Vagina (tissue), 2 donors: ENCODE measurements around the gene DMTF1. TPM values are rescaled to one million over a fixed set of nuclear protein-coding genes. Genes with fewer than 3 reads are reported as not detected.
"Not testable (repeated sequence)": the region's sequence is repeated elsewhere in the genome, so short reads cannot be mapped to it uniquely, and the experiment has no call there.

Experiments
- DNase-seq, 2 donors: peaks; one replicate each; pipeline ENCODE4 v3.0.0-alpha.2; 2017; ENCODE audit errors: extremely low spot score in 2 of 2
- H3K27ac ChIP-seq: fragments of 200-600 bp; sonication (generic); one replicate; pipeline ENCODE4 v1.5.1; 2019
- H3K27me3 ChIP-seq: fragments of 200-600 bp; sonication (generic); one replicate; pipeline ENCODE4 v1.5.1; 2019
- H3K36me3 ChIP-seq, 2 donors: fragments of 200-600 bp; sonication (generic); one replicate each; pipeline ENCODE4 v1.5.1; 2017 to 2019
- H3K4me1 ChIP-seq: fragments of 200-600 bp; sonication (generic); one replicate; pipeline ENCODE4 v1.5.1; 2019
- H3K4me3 ChIP-seq, 2 donors: fragments of 200-600 bp; sonication (generic); 1 replicate in 1 of 2; 2 replicates in 1 of 2; pipeline ENCODE4 v1.5.1; 2016 to 2019
- H3K9me3 ChIP-seq: fragments of 200-600 bp; sonication (generic); one replicate; pipeline ENCODE4 v1.5.1; 2019
- CTCF ChIP-seq, 3 experiments: fragments of 450-650 bp in 2 of 3; fragments of 200-600 bp in 1 of 3; sonication (generic) in 1 of 3; IDR thresholded peaks; one replicate each; pipeline ENCODE4 v1.5.1; 2017 to 2019; ENCODE audit warnings: antibody characterized with exemption in 3 of 3, mild to moderate bottlenecking in 2 of 3, moderate library complexity in 2 of 3
- POLR2A ChIP-seq, 2 donors: fragments of 450-650 bp; IDR thresholded peaks; one replicate each; pipeline ENCODE4 v1.6.1; 2017; ENCODE audit warnings: antibody characterized with exemption in 2 of 2, mild to moderate bottlenecking in 2 of 2, moderate library complexity in 2 of 2
- POLR2AphosphoS5 ChIP-seq, 2 donors: sonication (generic); formaldehyde crosslinking; IDR thresholded peaks; one replicate each; pipeline ENCODE4 v1.9.0; 2017; ENCODE audit warnings: antibody characterized with exemption in 2 of 2, mild to moderate bottlenecking in 2 of 2, low read depth in 1 of 2; ENCODE audit not compliant: insufficient read depth in 1 of 2
- intact Hi-C: fragments of 100-400 bp; cut with DNase I; formaldehyde crosslinking; loops from one replicate; pipeline ENCODE4 v1.15.1; 2023
- small RNA-seq: library from RNA; depleted of rRNA; stranded (forward); fragments of <200 nt; gene quantifications from one replicate; pipeline ENCODE3, GENCODE V24; 2016
- total RNA-seq: library from RNA; depleted of rRNA; stranded (reverse); fragments of >200 nt; gene quantifications from one replicate; pipeline ENCODE4 v1.2.3, GENCODE V29; 2016

DMTF1 gene
- total RNA-seq, 1 donor from 2014 or later = 86.9 TPM

GRCh38 chr7:87234949-87235348 is 82.7 kb downstream of the DMTF1 start:
- intact Hi-C loops = loop anchor here (10.0 kb wide), 1 partner anchor 300 kb away; no protein-coding TSS in a partner anchor
- no peaks in the 10 kb centered on the region for H3K36me3 ChIP-seq
- no peaks in the 10 kb centered on the region for H3K9me3 ChIP-seq
- H3K4me1 ChIP-seq = no peaks in the 10 kb centered on the region
- DNase-seq = no peak
- TF ChIP-seq POLR2AphosphoS5 (IDR thresholded peaks at IDR 0.05; ENCODE audit: insufficient read depth in 1 of 2, low read depth in 1 of 2) = no peak
- TF ChIP-seq CTCF (IDR thresholded peaks at IDR 0.05) = no peak
- TF ChIP-seq POLR2A (IDR thresholded peaks at IDR 0.05) = no peak
- no peaks in the 10 kb centered on the region for H3K27me3 ChIP-seq
- no peak overlapping the region for H3K4me3 ChIP-seq
- no peak overlapping the region for H3K27ac ChIP-seq

- H3K27ac ChIP-seq, DNase-seq, H3K4me1 ChIP-seq, H3K36me3 ChIP-seq, H3K27me3 ChIP-seq, H3K4me3 ChIP-seq, H3K9me3 ChIP-seq: not testable (repeated sequence)
- intact Hi-C loops = loop anchor here (10.0 kb wide), 1 partner anchor 304 kb away; no protein-coding TSS in a partner anchor
Observed at GRCh38 chr7:87238464-87239051, 86.3 kb downstream of the DMTF1 start.

GRCh38 chr7:87245671-87246070 is 93.4 kb downstream of the DMTF1 start:
- H3K4me1 ChIP-seq, H3K36me3 ChIP-seq, H3K9me3 ChIP-seq, H3K4me3 ChIP-seq, H3K27me3 ChIP-seq, H3K27ac ChIP-seq, DNase-seq: not testable (repeated sequence)
- intact Hi-C loops = loop anchor here (10.0 kb wide), 1 partner anchor 109 kb away; no protein-coding TSS in a partner anchor

Small RNAs within 50 kb of the gene (small RNA-seq; reads per million reads assigned to genes)
- not detected for gene RF00019
- gene RF02271 = not detected

Other genes starting within 250 kb of the DMTF1 start
- 5.6 TPM for gene ELAPOR2, start 92.8 kb upstream of the DMTF1 start, total RNA-seq
- 36.6 TPM for gene TMEM243, start 67.3 kb downstream of the DMTF1 start, total RNA-seq
- 38.1 TPM for gene CROT, start 193.2 kb downstream of the DMTF1 start, total RNA-seq